OCI-LY3 (cell line): ENCODE results near the gene STAT5B.

Experiments used
- EZH2phosphoT487 ChIP-seq: fragments of 200-600 bp; shearing (Covaris generic); IDR thresholded peaks from 2 replicates; pipeline ENCODE4 v1.6.1; 2018; ENCODE audit warnings: antibody characterized with exemption, mixed run types, low read depth
- TF ChIP-seq, protein P1 (sequence below): fragments of 200-600, 300-600 bp; sonication (generic); IDR thresholded peaks from 2 replicates; pipeline ENCODE4 v1.5.1; 2014; ENCODE audit warnings: antibody characterized with exemption, low read length, low read depth

DNA sequence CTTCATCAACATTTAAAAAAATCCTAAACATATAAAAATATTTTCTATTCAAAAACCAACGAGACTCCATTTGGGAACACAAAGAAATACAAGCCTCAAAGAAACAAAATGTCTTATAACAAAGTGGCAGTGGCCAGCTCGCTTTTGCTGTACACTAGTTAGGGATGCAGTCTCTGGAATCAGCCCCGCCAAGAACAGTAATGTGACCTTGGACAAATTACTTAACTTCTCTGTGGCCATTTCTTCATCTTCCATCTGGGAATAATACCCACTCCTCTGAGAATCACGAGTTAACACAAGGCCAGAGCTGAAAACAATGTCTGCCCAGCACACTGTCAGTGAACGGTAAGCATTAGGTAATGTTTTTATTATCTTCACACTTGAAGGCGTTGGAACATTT is 5.6 kb downstream of the STAT5B start:
- TF ChIP-seq, protein P1, sequence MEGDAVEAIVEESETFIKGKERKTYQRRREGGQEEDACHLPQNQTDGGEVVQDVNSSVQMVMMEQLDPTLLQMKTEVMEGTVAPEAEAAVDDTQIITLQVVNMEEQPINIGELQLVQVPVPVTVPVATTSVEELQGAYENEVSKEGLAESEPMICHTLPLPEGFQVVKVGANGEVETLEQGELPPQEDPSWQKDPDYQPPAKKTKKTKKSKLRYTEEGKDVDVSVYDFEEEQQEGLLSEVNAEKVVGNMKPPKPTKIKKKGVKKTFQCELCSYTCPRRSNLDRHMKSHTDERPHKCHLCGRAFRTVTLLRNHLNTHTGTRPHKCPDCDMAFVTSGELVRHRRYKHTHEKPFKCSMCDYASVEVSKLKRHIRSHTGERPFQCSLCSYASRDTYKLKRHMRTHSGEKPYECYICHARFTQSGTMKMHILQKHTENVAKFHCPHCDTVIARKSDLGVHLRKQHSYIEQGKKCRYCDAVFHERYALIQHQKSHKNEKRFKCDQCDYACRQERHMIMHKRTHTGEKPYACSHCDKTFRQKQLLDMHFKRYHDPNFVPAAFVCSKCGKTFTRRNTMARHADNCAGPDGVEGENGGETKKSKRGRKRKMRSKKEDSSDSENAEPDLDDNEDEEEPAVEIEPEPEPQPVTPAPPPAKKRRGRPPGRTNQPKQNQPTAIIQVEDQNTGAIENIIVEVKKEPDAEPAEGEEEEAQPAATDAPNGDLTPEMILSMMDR, result no peak
- no peak for TF ChIP-seq EZH2phosphoT487
